AG04450 (cell line): ENCODE results near the gene RRH. TPM values are rescaled to one million over a fixed set of nuclear protein-coding genes. Genes with fewer than 3 reads are reported as not detected.
"Not testable (repeated sequence)": the region's sequence is repeated elsewhere in the genome, so short reads cannot be mapped to it uniquely, and the experiment has no call there.

Experiments used
- CTCF ChIA-PET: fragments of 300-600, 350-600 bp; formaldehyde crosslinking; extraction: SDS; loops from one replicate; lab custom pipeline; 2022; ENCODE audit warnings: antibody characterized with exemption, inconsistent platforms; lab: Charles Lee
- POLR2A ChIA-PET: fragments of 350-600 bp; formaldehyde crosslinking; extraction: SDS; loops from one replicate; lab custom pipeline; 2021; ENCODE audit warnings: antibody characterized with exemption, inconsistent platforms; lab: Yijun Ruan, JAX
- DNase-seq: peaks from one replicate; pipeline ENCODE4 v3.0.0-alpha.2; 2011; ENCODE audit warnings: low read depth, low spot score
- H3K27ac ChIP-seq: one replicate; pipeline ENCODE4 v1.5.1; 2012; ENCODE audit warnings: low read depth, low read length, control low read depth
- H3K27me3 ChIP-seq: one replicate; pipeline ENCODE4 v1.6.0; 2012; ENCODE audit warnings: low read length; ENCODE audit not compliant: control insufficient read depth, insufficient read depth
- H3K4me3 ChIP-seq: 2 replicates; pipeline ENCODE4 v1.5.1; 2011; ENCODE audit warnings: mild to moderate bottlenecking, low read depth, low read length, control low read depth
- H3K9me3 ChIP-seq: 2 replicates; pipeline ENCODE4 v1.5.1; 2012; ENCODE audit warnings: low read length; ENCODE audit not compliant: control insufficient read depth, insufficient read depth
- polyA plus RNA-seq: library from polyadenylated mRNA; depleted of rRNA; stranded (reverse); fragments of >200 nt; gene quantifications from 2 replicates; pipeline ENCODE4 v1.2.3, GENCODE V29; 2011
- TF ChIP-seq, protein P1 (sequence below): IDR thresholded peaks from 2 replicates; pipeline ENCODE4 v1.5.1; 2011; ENCODE audit warnings: low read depth, low read length, control low read depth, inconsistent platforms

Gene RRH
- polyA plus RNA-seq, 1 experiment = 0.15 TPM

DNA sequence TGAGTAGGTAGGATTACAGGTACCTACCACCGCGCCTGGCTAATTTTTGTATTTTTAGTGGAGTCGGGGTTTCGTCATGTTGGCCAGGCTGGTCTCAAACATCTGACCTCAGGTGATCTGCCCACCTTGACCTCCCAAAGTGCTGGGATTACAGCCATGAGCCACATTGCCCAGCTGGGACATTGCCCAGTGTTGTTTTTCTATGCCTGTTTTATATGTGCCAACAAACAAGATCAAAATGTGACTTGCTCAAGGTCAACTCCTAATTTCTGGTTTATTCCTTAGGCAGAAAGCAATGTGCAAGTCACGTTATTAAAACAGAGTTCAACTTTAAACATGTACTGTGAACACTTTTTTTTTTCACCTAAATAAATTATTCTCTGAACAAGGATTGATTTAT is 22.8 kb downstream of the RRH start:
- CTCF ChIA-PET = no interaction called here

DNA sequence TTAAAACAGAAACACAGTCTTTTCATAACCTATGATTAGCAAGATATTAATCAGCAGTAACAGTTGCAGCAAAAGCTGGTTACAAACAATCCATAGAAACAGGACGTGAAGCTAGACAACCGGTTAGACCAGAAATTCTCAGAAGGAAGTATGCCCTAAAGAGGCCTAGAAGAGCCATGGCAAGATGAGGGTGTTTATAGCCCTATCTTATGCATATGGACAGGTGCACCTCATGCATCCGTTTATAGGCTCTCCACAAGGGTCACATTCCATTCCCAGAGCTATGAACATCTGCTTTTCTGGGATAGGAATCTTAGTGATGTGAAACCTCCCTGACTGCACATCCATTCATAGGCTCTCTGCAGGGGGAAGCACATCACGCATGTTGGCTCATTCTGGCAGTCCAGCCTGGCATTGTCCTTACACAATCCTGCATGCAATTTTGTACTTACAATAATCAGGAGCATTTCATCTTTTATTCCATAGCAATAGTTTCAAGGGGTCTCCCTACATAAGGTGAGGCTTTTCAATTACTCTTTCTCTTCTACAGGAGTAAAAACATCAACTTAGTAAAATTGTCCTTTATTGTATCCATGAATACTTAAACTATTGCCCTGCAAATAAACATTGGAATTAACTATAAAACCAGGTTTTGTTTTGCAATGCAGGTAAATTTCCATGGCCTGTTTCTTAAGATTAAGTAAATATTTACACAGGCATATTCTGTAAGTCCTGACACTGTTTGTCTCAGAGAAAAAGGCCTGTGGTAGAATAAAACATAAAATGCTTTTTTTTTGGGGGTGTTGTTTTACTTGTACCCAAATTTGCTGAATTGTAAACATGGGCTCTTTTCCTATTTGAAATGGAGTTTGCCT is 31.9 kb downstream of the RRH start:
- H3K4me3 ChIP-seq, H3K9me3 ChIP-seq, DNase-seq, H3K27ac ChIP-seq, H3K27me3 ChIP-seq, POLR2A ChIA-PET, CTCF ChIA-PET: not testable (repeated sequence)

More for the DNA sequence above, 22.8 kb downstream of the RRH start:
- TF ChIP-seq, protein P1, sequence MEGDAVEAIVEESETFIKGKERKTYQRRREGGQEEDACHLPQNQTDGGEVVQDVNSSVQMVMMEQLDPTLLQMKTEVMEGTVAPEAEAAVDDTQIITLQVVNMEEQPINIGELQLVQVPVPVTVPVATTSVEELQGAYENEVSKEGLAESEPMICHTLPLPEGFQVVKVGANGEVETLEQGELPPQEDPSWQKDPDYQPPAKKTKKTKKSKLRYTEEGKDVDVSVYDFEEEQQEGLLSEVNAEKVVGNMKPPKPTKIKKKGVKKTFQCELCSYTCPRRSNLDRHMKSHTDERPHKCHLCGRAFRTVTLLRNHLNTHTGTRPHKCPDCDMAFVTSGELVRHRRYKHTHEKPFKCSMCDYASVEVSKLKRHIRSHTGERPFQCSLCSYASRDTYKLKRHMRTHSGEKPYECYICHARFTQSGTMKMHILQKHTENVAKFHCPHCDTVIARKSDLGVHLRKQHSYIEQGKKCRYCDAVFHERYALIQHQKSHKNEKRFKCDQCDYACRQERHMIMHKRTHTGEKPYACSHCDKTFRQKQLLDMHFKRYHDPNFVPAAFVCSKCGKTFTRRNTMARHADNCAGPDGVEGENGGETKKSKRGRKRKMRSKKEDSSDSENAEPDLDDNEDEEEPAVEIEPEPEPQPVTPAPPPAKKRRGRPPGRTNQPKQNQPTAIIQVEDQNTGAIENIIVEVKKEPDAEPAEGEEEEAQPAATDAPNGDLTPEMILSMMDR = no peak
- DNase-seq = no peak
- Histone ChIP-seq H3K27ac (no peak overlapping the region), H3K4me3 (no peak overlapping the region), H3K27me3 (no peaks in the 10 kb centered on the region), H3K9me3 (no peaks in the 10 kb centered on the region)
- POLR2A ChIA-PET = no interaction called here

GRCh38 chr4:109861271-109861670 is 33.5 kb downstream of the RRH start:
- POLR2A ChIA-PET = no interaction called here
- TF ChIP-seq, protein P1 = no peak
- no peaks in the 10 kb centered on the region for H3K9me3 ChIP-seq
- H3K4me3 ChIP-seq = no peak overlapping the region
- CTCF ChIA-PET = no interaction called here
- no peaks in the 10 kb centered on the region for H3K27me3 ChIP-seq
- no peak overlapping the region for H3K27ac ChIP-seq
- no peak for DNase-seq

DNA sequence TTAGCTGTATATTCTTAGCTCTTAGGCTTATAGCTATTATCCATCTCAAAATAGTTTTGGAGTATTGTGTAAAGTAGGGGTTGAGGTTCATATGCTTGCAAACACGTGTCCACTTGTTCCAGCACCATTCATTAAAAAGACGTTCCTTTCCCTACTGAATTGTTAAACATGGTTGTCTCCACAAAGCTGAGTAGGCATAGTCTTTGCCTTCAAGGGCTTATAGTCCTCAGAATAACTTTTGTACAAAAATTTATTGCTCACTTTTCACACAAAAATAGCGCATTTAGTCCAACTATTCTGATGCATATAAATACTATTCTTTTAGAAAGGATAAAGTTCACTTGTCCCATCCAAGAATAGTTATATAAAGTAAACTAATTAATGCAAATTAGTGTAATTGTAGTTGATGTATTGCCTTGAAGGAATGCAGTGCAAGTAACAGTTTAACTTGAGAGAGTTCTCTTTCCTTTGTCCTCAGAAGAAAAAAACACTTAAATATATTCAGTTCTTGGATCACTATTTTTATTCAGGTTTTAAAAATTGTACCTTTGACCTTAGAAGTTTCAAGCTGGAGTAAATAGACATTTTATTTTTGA is 34.2 kb downstream of the RRH start:
- H3K27ac ChIP-seq = no peak overlapping the region

DNA sequence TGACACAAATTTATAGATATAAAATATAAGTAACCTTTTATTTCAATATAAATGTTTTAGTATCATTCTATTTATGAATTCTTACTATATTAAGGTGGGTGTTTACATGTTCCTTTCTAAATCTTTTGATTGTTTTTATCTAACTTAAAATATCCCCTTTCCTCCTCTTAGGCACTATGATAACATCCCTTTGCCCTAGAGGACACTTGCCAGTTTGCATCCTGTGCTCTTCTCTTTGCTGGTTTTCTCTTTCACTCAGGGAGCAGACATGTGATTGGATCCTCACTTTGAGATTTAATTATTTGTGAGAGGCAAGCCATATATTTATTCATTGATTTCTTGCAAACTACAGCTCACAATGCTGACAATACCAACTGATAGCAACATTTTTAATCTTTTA is 36.4 kb downstream of the RRH start:
- Histone ChIP-seq H3K27ac (no peak overlapping the region), H3K27me3 (no peaks in the 10 kb centered on the region), H3K4me3 (no peak overlapping the region), H3K9me3 (no peaks in the 10 kb centered on the region)
- ChIA-PET POLR2A (no interaction called here), CTCF (no interaction called here)
- TF ChIP-seq, protein P1 = no peak
- no peak for DNase-seq

More for the DNA sequence above, 34.2 kb downstream of the RRH start:
- ChIA-PET CTCF (no interaction called here), POLR2A (no interaction called here)
- TF ChIP-seq, protein P1 = no peak
- Histone ChIP-seq H3K4me3 (no peak overlapping the region), H3K27me3 (no peaks in the 10 kb centered on the region), H3K9me3 (no peaks in the 10 kb centered on the region)
- no peak for DNase-seq
